ENCODE measurements around the gene SLC38A4. TPM values are rescaled to one million over a fixed set of nuclear protein-coding genes. Genes with fewer than 3 reads are reported as not detected.

The SLC38A4 gene
- total RNA-seq, 1 experiment from 2014 or later, result 2.7 TPM

DNA sequence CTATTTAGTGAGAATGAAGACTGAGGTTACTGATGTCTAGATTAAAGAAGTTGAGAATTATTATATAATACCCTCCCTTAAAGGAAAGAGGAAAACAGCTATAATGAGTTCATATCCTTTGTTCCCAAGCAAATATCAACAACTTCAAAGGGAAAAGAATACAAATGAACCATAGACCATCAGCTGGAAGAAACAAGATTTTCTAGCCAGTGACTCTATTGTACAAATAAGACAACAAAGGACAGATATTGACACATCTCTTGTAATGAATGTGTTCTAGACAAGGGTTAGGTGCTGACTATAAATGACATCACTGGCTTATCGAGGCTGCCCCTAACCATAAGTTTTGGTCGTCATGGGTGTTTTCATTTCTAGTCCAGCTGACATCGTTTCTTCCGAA lies 48.2 kb downstream of the SLC38A4 start:
- DNase-seq (ENCODE audit: low read depth), result no peak

DNA sequence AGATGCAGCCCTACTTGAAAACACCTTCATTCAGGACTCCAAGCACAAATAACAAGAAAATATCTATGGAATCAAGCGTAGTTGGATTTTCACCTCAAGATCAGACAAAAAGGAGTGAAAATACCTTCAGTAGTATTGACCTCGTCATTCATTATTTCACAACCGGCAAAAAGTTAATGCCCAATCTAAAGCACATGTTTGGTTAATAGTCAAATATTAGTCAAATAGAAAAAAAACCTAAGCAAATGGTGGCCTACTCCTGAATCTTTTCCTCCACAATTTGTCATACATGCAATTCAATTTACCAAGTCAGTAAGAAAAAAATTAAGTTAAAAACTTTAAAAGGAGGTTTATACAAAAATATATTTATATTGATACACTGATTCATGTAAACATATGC lies 50.0 kb downstream of the SLC38A4 start:
- no peak for DNase-seq (ENCODE audit: low read depth)

DNA sequence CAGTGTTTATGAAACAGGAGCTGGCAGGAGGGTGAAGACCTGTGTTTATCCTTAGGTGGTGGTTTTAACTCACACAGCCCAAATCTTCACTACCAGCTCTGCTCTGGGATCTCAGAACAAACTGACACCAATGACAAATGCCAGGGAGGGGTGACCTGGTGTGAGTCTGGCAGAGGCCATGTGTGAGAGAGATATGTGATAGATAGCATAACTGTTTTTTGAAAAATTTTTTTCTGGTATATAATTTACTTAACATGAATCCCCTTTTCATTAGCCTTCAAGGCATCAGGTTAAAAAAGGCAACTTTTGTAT lies 51.5 kb downstream of the SLC38A4 start:
- DNase-seq (ENCODE audit: low read depth), result no peak

DNA sequence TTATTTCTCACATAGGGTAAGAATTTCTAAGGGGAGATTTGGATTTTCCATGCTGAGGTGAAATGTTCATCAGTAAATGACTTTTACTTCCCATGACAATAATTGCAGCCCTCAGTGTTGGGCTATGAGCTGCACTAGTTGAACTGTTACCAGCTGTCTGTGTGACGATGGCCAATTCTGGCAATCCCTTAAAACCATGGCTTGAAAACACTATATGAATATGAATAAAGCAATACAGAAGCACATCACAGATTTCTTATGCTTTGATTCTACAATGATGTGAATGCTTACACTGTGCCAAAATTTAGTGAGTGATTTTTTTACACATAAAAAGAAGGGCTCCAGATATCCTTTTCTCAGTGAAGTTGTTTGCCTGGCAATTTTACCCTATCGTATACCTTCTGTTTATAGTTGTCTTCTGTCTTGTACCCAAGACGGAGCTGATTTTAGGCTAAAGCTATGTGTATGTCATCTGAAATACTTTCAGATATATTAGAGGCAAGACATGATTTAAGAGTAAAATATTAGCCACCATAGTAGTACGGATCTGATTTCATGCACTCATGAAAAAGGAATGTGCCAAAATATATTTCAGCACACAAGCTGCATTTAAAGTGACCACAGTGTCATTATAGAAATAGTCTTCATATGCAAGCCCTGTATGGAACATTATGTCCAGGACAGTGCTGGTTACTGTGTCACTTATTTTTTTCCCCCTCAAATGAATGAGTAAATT lies 52.0 kb downstream of the SLC38A4 start:
- peak; percentile 58 for DNase-seq (ENCODE audit: low read depth)

DNA sequence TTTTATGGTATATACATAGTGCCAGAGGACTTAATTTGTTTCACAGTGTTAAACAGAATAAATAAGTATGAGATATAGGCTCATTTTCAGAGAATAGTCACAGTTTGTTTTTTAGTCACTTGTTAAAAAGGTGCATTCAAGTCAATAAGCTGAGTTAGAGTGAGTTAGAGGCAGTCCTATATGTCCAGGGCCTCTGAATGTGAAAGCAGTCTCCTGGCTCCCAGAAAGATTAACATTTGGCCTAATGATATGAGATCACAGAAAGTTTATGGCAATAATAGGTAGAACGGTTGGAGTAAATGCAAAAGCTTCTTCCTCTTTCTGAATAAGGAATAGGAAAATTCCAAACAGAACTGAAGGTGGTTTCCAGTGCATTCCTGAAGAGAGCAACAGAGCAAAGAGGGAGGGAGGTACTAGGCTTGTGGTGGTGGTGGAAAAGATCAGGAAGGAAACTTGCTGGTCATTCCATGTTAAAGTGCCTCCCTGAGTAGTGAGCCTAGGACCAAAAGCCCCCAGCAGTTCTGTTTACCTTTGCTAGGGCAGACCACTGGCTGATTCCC lies 54.4 kb downstream of the SLC38A4 start:
- DNase-seq (ENCODE audit: low read depth), result peak; percentile 79

DNA sequence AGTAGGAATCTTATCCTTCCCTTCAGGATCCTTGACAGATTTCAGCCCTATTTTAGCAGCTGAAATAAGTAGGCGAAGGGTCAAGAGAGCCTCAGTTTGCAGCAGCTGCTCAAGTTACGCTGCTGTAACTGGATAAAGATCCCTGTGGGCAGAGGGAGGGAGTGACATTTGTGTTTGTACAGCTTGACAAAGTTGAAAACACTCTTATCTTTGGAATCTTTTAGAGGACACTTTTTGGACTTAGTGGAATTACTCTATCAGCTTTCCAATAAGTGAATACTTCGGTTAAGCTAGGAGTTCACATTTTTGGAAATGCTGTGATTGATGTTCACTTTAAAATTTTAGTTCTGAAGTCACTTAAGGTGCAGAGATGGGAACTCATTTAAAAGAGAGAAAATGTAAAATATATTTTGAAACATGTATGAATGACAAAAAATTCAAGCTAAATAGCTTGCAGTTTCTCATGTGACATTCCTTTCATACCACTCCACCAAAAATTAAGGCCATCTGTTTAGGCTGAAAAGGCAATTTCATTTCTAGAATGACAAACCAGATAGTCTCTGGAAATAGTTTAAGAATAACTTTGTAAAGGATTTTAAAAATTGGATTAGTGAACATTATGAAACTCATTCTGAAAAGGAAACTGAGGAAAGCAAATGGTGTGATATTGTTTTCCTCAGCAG lies 55.2 kb downstream of the SLC38A4 start:
- DNase-seq (ENCODE audit: low read depth), result peak; percentile 55

DNA sequence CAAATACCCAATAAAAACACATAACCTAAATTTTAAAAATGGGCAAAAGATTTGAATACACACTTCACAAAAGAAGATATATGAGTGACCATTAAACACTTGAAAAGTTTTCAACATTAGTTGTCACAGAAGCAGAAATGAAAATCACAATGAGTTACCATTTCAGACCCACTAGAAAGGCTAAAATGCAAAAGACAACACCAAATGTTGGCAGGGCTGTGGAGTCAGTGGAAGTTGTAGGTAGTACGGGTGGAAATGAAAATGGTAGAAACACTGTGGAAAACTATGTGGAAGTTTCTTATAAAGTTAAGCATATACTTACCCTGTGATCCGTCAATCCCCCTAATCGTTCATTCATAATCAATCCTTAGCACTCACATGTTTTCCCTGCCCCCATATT lies 61.8 kb downstream of the SLC38A4 start:
- DNase-seq (ENCODE audit: low read depth), result no peak

DNA sequence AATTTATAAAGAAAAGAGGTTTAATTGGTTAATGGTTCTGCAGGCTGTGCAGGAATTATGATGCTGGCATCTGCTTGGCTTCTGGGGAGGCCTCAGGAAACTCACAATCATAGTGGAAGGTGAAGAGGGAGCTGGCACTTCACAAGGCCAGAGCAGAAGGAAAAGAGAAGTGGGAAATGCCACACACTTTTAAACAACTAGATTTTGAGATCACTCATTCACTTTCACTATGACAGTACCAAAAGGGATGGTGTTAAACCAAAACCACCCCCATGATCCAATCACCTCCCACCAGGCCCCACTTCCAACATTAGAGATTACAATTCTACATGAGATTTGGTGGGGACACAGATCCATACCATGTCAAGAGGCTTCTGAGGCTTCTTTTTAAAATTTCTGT lies 62.6 kb downstream of the SLC38A4 start:
- DNase-seq (ENCODE audit: low read depth), result no peak

DNA sequence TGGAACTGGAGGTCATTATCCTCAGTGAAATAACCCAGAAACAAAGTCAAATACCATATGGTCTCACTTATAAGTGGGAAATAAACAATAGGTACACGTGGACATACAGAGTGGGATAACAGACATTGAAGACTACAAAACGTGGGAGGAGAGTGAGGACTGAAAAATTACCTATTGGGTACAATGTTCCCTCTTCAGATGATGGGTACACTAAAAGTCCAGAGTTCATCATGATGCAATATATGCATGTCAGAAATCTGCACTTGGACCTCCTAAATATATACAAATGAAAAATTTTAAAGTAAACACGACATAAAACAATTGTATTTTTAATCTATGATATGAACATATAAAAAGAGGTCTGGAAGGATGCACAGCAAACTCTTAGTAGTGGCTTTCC lies 71.2 kb downstream of the SLC38A4 start:
- DNase-seq (ENCODE audit: low read depth), result no peak

DNA sequence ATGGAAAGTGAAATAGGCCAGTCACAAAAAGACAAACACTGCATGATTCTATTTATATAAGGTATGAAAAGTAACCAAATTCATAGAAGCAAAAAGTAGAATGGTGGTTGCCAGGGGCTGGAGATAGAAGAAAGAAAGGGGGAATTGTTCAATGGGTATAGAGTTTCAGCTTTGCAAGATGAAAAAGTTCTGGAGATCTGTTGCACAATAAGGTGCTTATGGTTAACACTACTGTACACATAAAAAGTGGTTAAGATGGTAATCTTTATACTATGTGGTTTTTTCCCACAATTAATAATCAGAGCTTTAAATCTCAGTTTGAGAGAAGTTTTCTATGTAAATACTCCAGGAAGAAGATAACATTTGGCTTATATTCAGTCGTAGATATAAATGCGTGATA lies 73.4 kb downstream of the SLC38A4 start:
- peak; percentile 53 for DNase-seq (ENCODE audit: low read depth)

DNA sequence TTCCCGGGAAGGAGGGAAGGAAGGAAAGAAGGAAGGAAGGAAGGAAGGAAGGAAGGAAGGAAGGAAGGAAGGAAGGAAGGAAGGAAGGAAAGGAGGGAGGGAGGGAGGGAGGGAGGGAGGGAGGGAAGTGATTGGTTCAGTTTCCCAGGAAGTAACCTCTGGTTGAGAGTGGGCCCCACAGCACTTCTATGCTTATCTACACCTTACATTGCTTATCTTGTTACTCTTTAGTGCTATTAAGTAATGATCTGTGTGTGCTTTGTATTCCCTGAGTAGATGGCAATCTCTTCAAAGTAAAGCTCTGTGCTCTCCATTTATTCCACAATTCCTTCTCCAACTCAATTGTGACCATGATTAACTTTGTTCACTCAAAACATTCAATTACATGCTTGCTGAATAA lies 74.6 kb downstream of the SLC38A4 start:
- DNase-seq (ENCODE audit: low read depth), result no peak

DNA sequence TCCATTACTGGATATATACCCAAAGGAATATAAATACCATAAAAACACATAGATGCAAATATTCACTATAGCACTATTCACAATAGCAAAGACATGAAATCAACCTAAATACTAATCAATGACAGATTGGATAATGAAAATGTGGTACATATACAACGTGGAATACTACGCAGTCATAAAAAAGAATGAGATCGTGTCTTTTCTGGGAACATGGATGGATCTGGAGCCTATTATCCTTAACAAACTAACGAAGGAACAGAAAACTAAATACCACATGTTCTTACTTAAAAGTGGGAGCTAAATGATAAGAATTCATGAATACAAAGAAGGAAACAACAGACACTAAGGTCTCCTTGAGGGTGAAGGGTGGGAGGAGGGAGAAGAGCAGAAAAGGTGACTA lies 76.5 kb downstream of the SLC38A4 start:
- no peak for DNase-seq (ENCODE audit: low read depth)

DNA sequence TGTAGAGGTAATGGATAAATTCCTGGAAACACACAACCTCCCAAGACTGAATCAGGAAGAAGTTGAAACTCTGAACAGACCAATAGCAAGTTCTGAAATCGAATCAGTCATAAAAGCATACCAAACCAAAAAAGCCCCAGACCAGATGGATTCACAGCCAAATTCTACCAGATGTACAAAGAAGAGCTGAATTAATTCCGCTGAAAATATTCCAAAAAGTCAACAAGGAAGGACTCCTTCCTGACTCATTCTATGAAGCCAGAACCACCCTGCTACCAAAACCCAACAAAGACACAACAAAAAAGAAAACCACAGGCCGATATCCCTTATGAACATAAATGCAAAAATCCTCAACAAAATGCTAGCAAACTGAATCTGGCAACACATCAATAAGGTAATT lies 81.5 kb downstream of the SLC38A4 start:
- DNase-seq (ENCODE audit: low read depth), result peak; percentile 51

DNA sequence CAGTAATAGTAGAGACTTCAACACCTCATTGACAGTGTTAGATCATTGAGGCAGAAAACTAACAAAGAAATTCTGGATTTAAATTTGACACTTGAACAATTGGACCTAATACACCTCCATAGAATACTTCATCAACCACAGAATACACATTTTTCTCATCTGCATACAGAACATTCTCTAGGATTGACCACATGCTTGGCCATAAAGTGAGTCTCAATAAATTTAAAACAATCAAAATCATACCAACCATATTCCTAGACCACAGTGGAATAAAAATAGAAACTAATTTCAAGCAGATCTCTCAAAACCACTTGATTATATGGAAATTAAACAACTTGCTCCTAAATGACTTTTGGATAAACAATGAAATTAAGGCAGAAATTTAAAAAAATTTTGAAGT lies 82.3 kb downstream of the SLC38A4 start:
- no peak for DNase-seq (ENCODE audit: low read depth)

DNA sequence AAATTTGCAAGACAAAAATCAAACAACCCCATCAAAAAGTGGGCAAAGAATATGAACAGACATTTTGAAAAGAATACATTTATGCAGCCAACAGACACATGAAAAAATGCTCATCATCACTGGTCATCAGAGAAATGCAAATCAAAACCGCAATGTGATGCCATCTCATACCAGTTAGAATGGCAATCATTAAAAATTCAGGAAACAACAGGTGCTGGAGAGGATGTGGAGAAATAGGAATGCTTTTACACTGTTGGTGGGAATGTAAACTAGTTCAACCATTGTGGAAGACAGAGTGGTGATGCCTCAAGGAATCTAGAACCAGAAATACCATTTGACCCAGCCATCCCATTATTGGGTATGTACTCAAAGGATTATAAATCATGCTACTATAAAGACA lies 83.5 kb downstream of the SLC38A4 start:
- DNase-seq (ENCODE audit: low read depth), result peak; percentile 10

DNA sequence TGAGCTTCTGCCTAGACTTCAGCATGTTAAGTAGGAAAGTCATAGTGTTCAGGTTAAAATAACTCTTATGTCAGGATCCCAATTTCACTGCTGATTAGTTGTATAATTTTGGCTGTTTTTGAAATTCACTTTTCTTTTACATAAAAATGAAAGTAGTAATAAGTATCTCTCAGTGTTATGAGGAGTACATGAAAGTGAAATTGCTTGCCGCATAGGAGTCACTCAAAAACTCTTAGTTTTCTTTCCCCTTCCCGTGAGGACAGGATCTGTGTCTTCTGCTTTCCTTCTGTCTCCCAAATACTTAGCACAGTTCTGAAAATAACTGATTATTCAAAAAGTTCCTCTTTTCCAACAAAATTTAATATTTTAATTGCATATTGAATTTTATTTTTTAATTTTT lies 100.5 kb downstream of the SLC38A4 start:
- no peak for DNase-seq (ENCODE audit: low read depth)

DNA sequence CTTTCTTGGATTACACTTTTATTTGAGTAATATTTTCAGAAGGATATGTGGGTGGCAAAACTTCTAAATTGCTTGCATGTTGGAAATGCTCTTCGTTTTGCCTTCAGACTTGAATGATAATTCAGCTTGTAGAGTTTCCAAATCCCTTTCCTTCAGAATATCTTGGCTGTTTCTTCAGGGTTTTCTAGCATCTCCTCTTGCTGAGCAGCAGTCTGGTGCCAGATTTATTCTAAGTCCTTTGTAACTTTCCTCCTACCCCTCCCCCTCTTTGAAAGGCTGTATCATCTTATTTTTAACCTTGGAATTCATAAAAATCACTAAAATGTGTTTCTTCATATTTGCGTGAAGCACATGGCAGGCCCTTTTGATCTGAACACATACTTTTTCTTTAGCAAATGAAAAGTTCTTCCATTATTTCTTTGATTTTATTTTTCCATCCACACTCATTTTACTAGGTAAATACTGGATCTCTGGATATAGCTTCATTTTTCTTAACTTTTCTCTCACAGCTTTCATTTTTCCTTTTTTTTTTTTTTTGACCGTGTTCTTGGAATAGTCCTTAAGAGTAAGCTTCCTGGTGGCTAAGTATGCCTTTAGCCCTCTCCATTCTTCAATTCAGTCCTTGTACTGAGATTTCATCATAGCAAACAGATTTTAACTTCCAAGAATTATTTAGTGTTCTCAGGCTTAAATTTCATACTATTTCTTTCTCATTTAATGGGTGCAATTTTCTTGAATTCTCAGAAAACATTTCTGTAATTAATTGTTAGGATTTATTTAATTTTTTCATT lies 102.0 kb downstream of the SLC38A4 start:
- DNase-seq (ENCODE audit: low read depth), result no peak

DNA sequence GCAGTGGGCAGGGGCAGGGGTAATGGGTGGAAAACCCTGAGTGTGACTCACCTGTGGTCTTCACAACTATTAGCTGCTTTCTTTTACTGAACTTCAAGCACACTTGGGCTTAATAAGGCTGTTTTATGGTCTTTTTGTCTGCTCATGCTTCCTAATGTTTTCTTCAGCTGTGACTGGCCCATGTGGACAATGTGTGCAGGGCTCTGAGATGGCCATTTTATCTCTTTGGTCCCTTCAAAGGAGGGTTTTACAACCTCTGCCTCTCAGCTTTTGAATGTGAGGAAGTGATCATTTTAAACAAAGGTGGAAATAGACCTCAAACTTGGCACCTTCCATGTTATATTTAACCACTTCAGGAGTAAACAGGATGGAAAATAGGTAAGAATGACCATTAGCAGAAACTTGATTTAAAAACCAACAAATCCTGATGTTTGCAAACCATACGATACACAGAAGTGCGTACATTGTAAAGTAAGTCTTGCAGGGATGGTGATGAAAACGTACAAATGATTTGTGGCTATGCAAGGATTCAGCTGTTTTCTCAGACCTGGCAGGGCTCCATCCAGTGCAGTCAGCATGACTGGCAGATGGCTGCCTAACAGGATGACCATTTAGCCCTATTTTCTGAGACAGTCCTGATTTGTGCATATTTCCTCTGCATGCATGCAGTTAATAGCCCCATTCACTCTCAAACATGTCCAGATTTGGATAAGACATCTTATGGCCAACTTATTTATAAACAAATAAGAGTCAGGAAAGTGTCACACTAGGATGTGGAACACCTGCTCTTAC lies 103.2 kb downstream of the SLC38A4 start:
- peak; percentile 29 for DNase-seq (ENCODE audit: low read depth)

DNA sequence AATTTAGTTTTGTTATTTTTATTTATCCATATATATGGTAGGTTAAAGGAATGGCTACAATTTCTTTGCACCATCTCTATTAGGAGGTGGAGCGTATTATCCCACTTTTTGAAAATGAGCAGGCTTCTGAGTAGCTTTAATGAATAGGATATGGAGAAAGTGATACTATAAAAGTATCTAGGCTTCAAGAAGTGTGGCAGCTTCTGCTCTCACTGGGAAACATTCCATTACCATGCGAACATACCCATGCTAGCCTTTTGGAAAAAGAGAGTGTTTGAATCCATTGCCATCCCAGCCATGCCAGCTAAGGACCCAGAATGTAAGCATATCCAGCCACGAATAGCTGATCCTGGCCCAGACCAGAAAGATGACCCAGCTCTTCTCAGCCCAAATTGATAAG lies 107.3 kb downstream of the SLC38A4 start:
- DNase-seq (ENCODE audit: low read depth), result no peak

DNA sequence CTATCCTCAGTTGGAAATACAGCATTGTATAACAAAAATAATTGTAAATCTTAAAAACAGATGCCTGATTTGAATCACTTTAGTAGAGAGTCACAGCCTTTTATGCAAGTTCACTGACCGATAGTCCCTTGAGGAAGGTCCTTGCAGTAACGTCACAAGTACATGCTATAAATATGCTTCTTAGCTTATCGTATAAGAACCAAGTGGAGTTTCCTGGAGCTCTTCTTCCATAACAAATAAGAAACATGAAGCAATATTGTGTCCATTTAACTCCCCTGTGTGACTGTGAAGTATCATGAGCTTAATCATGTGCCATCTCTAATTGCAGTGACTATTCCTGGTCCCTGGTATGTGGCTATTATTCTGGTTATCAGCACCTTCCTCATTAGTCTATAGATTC lies 107.9 kb downstream of the SLC38A4 start:
- no peak for DNase-seq (ENCODE audit: low read depth)

DNA sequence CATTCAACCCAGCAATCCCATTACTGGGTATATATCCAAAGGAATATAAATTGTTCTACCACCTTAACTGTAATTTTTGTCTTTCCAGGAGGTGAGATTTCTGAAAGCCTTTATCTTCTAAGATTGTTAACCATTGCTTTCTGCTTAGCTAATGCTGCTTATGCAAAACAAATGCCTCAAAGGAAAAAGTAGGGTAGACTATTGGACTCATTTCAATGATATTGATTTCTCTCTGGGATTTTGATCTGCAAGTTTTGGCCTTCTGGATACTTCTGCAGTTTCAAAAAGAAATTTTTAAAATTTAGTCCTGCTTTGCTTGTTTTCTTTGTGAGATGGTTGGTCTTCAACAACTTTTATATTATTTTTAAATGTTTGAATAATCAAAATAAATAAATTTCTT lies 108.6 kb downstream of the SLC38A4 start:
- no peak for DNase-seq (ENCODE audit: low read depth)

Measured in M059J (cell line).